ENCODE results near the gene SPATA46.

- TF ChIP-seq, protein P1, sequence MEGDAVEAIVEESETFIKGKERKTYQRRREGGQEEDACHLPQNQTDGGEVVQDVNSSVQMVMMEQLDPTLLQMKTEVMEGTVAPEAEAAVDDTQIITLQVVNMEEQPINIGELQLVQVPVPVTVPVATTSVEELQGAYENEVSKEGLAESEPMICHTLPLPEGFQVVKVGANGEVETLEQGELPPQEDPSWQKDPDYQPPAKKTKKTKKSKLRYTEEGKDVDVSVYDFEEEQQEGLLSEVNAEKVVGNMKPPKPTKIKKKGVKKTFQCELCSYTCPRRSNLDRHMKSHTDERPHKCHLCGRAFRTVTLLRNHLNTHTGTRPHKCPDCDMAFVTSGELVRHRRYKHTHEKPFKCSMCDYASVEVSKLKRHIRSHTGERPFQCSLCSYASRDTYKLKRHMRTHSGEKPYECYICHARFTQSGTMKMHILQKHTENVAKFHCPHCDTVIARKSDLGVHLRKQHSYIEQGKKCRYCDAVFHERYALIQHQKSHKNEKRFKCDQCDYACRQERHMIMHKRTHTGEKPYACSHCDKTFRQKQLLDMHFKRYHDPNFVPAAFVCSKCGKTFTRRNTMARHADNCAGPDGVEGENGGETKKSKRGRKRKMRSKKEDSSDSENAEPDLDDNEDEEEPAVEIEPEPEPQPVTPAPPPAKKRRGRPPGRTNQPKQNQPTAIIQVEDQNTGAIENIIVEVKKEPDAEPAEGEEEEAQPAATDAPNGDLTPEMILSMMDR (IDR thresholded peaks at IDR 0.05), result no peak
- no peak for TF ChIP-seq POLR2A (IDR thresholded peaks at IDR 0.05)
- no peak for TF ChIP-seq POLR2AphosphoS5 (IDR thresholded peaks at IDR 0.05)
Measured at GRCh38 chr1:162385280-162385623, 8.6 kb upstream of the SPATA46 start.

Measured in prostate gland (tissue), 2 donors.